Measurements from ENCODE around the gene MYO1B.

DNA sequence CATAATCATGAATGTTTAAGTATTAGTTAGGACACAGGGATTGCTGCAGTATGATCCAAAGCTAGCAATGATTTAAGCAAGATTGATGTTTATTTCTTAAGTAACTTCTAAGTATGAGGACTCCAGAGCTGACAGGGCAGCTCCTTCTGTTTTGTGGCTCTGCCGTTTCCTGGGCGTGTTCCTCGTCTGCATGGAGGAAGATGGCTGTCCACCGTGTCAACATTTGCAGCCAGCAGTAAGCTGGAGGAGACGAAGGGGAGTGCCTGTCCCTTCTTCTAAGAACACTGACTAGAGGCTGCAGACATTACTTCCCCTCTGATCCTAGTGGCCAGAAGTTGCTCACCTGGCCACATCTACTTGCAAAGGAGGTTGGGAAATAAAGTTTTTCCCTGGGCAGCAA, 144.1 kb downstream of the MYO1B start:
- TF ChIP-seq RAD21 (IDR thresholded peaks at IDR 0.05 in 1 of 2, conservative IDR thresholded peaks at IDR 0.05 in 1 of 2; ENCODE audit: low read depth in 2 of 2, low read length in 2 of 2) (no peak), RFX5 (IDR thresholded peaks at IDR 0.05; ENCODE audit: borderline replicate concordance, low read depth, low read length) (no peak), CTCF (IDR thresholded peaks at IDR 0.05; ENCODE audit: control extremely low read depth in 1 of 3, insufficient read depth in 1 of 3, low read depth in 1 of 3, low read length in 3 of 3) (no peak), FOSL1 (IDR thresholded peaks at IDR 0.05; ENCODE audit: insufficient read depth, low read depth, low read length) (no peak), CHD2 (IDR thresholded peaks at IDR 0.05; ENCODE audit: low read length) (no peak), RBBP5 (IDR thresholded peaks at IDR 0.05; ENCODE audit: borderline replicate concordance, low read depth, low read length) (no peak), EZH2 (IDR thresholded peaks at IDR 0.05; ENCODE audit: low read depth, low read length, severe bottlenecking) (no peak), ZNF274 (IDR thresholded peaks at IDR 0.05; ENCODE audit: borderline replicate concordance, extremely low read depth, low read length) (no peak), NANOG (IDR thresholded peaks at IDR 0.05; ENCODE audit: insufficient read depth, low read depth, low read length, poor library complexity, severe bottlenecking) (no peak)

All from H1 (cell line).